Vagina (tissue), 2 donors: Measurements from ENCODE around the gene TRAF3IP1. TPM values are rescaled to one million over a fixed set of nuclear protein-coding genes. Genes with fewer than 3 reads are reported as not detected.
"Not testable (repeated sequence)": the region's sequence is repeated elsewhere in the genome, so short reads cannot be mapped to it uniquely, and the experiment has no call there.

Experiments
- DNase-seq, 2 donors: peaks; one replicate each; pipeline ENCODE4 v3.0.0-alpha.2; 2017; ENCODE audit errors: extremely low spot score in 2 of 2
- H3K27ac ChIP-seq: fragments of 200-600 bp; sonication (generic); one replicate; pipeline ENCODE4 v1.5.1; 2019
- H3K27me3 ChIP-seq: fragments of 200-600 bp; sonication (generic); one replicate; pipeline ENCODE4 v1.5.1; 2019
- H3K36me3 ChIP-seq, 2 donors: fragments of 200-600 bp; sonication (generic); one replicate each; pipeline ENCODE4 v1.5.1; 2017 to 2019
- H3K4me1 ChIP-seq: fragments of 200-600 bp; sonication (generic); one replicate; pipeline ENCODE4 v1.5.1; 2019
- H3K4me3 ChIP-seq, 2 donors: fragments of 200-600 bp; sonication (generic); 1 replicate in 1 of 2; 2 replicates in 1 of 2; pipeline ENCODE4 v1.5.1; 2016 to 2019
- H3K9me3 ChIP-seq: fragments of 200-600 bp; sonication (generic); one replicate; pipeline ENCODE4 v1.5.1; 2019
- CTCF ChIP-seq, 3 experiments: fragments of 450-650 bp in 2 of 3; fragments of 200-600 bp in 1 of 3; sonication (generic) in 1 of 3; IDR thresholded peaks; one replicate each; pipeline ENCODE4 v1.5.1; 2017 to 2019; ENCODE audit warnings: antibody characterized with exemption in 3 of 3, mild to moderate bottlenecking in 2 of 3, moderate library complexity in 2 of 3
- POLR2A ChIP-seq, 2 donors: fragments of 450-650 bp; IDR thresholded peaks; one replicate each; pipeline ENCODE4 v1.6.1; 2017; ENCODE audit warnings: antibody characterized with exemption in 2 of 2, mild to moderate bottlenecking in 2 of 2, moderate library complexity in 2 of 2
- POLR2AphosphoS5 ChIP-seq, 2 donors: sonication (generic); formaldehyde crosslinking; IDR thresholded peaks; one replicate each; pipeline ENCODE4 v1.9.0; 2017; ENCODE audit warnings: antibody characterized with exemption in 2 of 2, mild to moderate bottlenecking in 2 of 2, low read depth in 1 of 2; ENCODE audit not compliant: insufficient read depth in 1 of 2
- intact Hi-C: fragments of 100-400 bp; cut with DNase I; formaldehyde crosslinking; loops from one replicate; pipeline ENCODE4 v1.15.1; 2023
- total RNA-seq: library from RNA; depleted of rRNA; stranded (reverse); fragments of >200 nt; gene quantifications from one replicate; pipeline ENCODE4 v1.2.3, GENCODE V29; 2016

TRAF3IP1 gene
- total RNA-seq, 1 donor from 2014 or later = 10.3 TPM

- intact Hi-C loops = not testable (repeated sequence)
- peak in 1 of 2 donors; percentile 9 for TF ChIP-seq POLR2AphosphoS5 (IDR thresholded peaks at IDR 0.05; ENCODE audit: insufficient read depth in 1 of 2, low read depth in 1 of 2)
These were observed 46.9 kb upstream of the TRAF3IP1 start for GRCh38 chr2:238273433-238273832.

GRCh38 chr2:238274152-238274865, 46.0 kb upstream of the TRAF3IP1 start:
- H3K9me3 ChIP-seq = no peaks in the 10 kb centered on the region
- no peak overlapping the region for H3K4me3 ChIP-seq
- peaks cover 11% of the 10 kb centered on the region for H3K4me1 ChIP-seq
- no peak for DNase-seq
- H3K36me3 ChIP-seq = peaks cover 0 to 59% of the 10 kb centered on the region in 2 donors
- intact Hi-C loops = no loop called here
- no peak overlapping the region for H3K27ac ChIP-seq
- no peaks in the 10 kb centered on the region for H3K27me3 ChIP-seq
- no peak for TF ChIP-seq CTCF (IDR thresholded peaks at IDR 0.05)
- TF ChIP-seq POLR2AphosphoS5 (IDR thresholded peaks at IDR 0.05; ENCODE audit: insufficient read depth in 1 of 2, low read depth in 1 of 2) = no peak
- TF ChIP-seq POLR2A (IDR thresholded peaks at IDR 0.05) = no peak

More at GRCh38 chr2:238273433-238273832, 46.9 kb upstream of the TRAF3IP1 start:
- not testable (repeated sequence) for H3K4me3 ChIP-seq, H3K4me1 ChIP-seq, H3K27ac ChIP-seq, H3K27me3 ChIP-seq, H3K9me3 ChIP-seq, DNase-seq
- H3K36me3 ChIP-seq = peaks cover 0 to 63% of the 10 kb centered on the region in 2 donors

GRCh38 chr2:238277695-238278094, 42.6 kb upstream of the TRAF3IP1 start:
- DNase-seq = no peak
- no peaks in the 10 kb centered on the region for H3K27me3 ChIP-seq
- TF ChIP-seq POLR2AphosphoS5 (IDR thresholded peaks at IDR 0.05; ENCODE audit: insufficient read depth in 1 of 2, low read depth in 1 of 2) (no peak), POLR2A (IDR thresholded peaks at IDR 0.05) (no peak), CTCF (IDR thresholded peaks at IDR 0.05) (no peak)
- intact Hi-C loops = no loop called here
- no peaks in the 10 kb centered on the region for H3K9me3 ChIP-seq
- no peak overlapping the region for H3K4me3 ChIP-seq
- peaks cover 41% of the 10 kb centered on the region for H3K4me1 ChIP-seq
- no peak overlapping the region for H3K27ac ChIP-seq
- peaks cover 0 to 37% of the 10 kb centered on the region in 2 donors for H3K36me3 ChIP-seq

- no peak overlapping the region for H3K4me3 ChIP-seq
- TF ChIP-seq CTCF (IDR thresholded peaks at IDR 0.05) = no peak
- TF ChIP-seq POLR2A (IDR thresholded peaks at IDR 0.05) = no peak
- no peak for TF ChIP-seq POLR2AphosphoS5 (IDR thresholded peaks at IDR 0.05; ENCODE audit: insufficient read depth in 1 of 2, low read depth in 1 of 2)
- intact Hi-C loops = no loop called here
- no peak overlapping the region for H3K27ac ChIP-seq
- H3K9me3 ChIP-seq = no peaks in the 10 kb centered on the region
- H3K27me3 ChIP-seq = no peaks in the 10 kb centered on the region
- H3K36me3 ChIP-seq = peaks cover 0 to 29% of the 10 kb centered on the region in 2 donors
- H3K4me1 ChIP-seq = peaks cover 51% of the 10 kb centered on the region
- no peak for DNase-seq
These were observed 41.5 kb upstream of the TRAF3IP1 start for GRCh38 chr2:238278626-238279323.

GRCh38 chr2:238279324-238279682, 41.0 kb upstream of the TRAF3IP1 start:
- H3K9me3 ChIP-seq = no peaks in the 10 kb centered on the region
- H3K27ac ChIP-seq = no peak overlapping the region
- H3K4me3 ChIP-seq = no peak overlapping the region
- intact Hi-C loops = no loop called here
- no peak for TF ChIP-seq POLR2AphosphoS5 (IDR thresholded peaks at IDR 0.05; ENCODE audit: insufficient read depth in 1 of 2, low read depth in 1 of 2)
- TF ChIP-seq POLR2A (IDR thresholded peaks at IDR 0.05) = no peak
- TF ChIP-seq CTCF (IDR thresholded peaks at IDR 0.05) = no peak
- peaks cover 57% of the 10 kb centered on the region for H3K4me1 ChIP-seq
- no peaks in the 10 kb centered on the region for H3K27me3 ChIP-seq
- DNase-seq = no peak
- peaks cover 0 to 29% of the 10 kb centered on the region in 2 donors for H3K36me3 ChIP-seq
